Stimulated activated CD8-positive, alpha-beta memory T cell treated with anti-CD3 and anti-CD28 coated beads, Interleukin-15, amount 100 ng/mL, for 4 hours (primary cell): ENCODE measurements around the gene PARD3.

Experiments
- DNase-seq, 2 donors: peaks; one replicate each; pipeline ENCODE4 v3.0.0-alpha.2; 2020; ENCODE audit warnings: low read depth in 2 of 2

The PARD3 gene

DNA sequence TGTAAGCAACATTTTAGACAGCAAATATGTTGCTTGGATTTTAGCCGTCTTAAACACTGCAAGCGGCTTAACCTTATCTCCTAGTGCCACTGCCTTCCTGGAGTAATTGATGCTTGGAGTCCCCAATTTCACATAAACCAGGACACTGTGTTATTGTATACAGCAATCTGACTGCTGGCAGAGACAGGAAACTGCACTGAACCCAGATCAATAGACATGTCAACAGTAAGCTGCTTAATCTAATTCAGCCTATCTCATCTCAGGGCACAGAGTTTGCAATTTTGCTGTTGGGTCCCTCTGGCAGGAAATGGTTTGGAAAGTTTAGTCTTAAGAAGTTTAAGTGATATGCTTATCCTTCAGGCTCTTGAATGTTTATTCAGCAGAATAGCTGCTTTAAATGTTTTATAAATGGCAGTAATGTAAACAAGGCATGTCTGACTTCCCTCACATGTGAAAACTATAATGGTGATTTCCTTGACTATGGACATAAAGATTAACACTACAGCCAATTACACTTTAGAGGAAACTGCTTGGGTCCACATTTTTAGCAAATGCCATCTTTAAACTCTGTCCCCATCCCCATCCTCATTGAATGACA lies 598.6 kb downstream of the PARD3 start:
- DNase-seq = no peak

DNA sequence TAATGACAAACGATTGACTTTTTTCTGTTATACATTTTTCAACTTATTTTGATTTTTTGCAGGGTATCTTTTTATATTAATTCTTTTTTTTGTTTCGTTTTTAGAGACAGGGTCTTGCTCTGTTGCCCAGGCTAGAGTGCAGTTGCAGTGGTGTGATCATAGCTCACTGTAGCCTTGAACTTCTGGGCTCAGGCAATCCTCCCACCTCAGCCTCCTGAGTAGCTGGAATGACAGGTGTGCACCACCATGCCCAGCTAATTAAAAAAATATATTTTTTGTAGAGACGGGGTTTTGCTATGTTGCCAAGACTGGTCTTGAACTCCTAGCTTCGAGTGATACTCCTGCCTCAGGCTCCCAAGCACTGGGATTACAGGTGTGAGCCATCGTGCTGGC lies 601.3 kb downstream of the PARD3 start:
- DNase-seq = no peak

DNA sequence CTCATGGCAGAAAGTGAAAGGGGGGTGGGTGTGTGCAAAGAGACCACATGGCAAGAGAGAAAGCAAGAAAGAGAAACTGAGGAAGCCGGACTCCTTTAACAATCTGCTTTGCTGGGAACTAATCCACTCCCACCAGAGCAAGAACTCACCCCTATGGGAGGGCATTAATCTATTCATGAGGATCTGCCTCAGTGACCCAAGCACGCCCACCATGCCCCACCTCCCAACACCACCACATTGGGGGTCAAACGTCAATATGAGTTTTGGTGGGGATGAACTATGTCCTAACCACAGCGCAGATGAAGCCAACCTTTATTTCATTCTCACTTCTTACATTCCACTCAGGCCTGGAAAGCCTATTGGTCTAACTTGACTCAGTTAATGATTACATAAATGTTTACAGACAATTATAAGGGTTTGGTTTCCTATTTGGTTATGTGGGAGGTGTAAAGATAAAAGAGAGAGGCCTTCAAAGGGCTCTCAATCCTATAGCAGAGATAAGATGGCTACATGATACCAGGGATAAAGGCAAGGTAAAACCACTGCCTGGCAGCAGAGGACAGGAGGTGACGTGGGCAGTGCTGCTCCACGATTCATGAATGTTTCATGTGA lies 601.8 kb downstream of the PARD3 start:
- no peak for DNase-seq

DNA sequence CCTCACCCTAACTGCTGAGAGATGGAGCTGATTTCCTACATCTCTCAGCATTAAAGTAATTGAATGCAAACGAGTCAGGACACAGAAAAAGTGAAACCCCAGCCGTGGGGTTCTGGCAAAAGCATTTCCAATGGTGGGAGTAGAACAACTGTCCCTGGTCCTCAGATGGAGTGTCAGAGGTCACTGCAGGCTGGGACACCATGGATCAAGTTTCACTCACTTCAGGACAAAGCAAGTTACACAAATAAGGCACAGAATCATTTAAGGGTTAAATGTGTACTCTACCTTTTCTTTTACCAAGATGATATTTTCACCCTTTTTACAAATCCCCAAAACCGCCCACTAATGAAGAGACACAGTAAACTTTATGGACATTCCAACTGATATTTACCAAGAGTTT lies 607.8 kb downstream of the PARD3 start:
- DNase-seq = no peak

DNA sequence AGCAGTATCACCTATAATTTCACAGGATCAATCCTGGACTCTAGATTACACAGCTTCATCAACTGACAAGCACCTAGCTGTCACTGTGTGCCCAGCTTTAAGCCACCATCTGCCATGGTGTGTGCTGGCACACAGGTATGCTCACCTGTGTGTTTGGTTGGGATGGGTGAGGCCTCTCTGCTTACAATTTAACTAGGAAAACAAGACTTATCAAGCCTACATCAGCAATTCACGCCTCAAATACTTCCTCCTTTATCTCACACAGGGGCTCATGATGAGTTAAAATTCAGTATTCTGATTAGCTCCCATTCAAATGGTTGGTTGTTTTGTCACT lies 608.2 kb downstream of the PARD3 start:
- DNase-seq = no peak

DNA sequence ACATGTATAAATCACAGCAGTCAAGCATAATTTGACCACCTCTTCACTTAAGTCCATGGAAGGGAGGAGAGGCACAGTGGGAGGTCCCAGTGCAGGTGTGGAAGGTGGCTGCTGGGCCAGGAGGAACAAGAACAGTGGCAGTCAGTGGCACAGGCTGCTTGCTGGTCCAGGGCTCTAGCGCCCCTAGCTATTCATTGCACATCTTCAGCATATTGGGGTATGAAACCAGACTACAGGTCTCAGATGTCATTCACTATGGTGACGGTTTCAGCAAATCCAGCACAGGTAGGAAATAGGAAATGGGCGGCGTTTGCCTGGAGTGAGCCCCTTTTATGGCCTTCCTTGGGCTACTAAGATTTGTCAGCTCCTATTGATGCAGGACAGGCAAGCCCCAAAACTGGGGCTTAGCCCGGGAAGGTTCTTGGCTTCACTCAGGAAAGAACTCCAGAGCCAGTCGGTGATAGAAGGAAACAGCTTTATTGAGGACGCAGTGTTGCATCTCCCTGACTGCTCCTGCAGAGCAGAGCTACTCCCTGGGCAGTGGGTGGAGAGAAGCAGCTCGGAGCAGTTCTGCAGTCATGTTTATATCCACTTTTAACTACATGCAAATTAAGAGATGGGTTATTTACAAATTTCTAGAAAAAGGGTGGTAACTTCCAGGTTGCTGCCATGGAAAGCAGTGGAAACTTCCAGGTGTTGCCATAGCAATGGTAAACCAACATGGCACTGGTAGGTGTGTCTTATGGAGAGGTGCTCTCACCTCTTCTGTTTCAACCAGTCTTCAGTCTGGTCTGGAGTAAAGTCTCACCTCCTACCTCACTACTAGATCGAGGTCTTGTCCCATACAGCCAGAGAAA lies 608.8 kb downstream of the PARD3 start:
- DNase-seq = no peak

DNA sequence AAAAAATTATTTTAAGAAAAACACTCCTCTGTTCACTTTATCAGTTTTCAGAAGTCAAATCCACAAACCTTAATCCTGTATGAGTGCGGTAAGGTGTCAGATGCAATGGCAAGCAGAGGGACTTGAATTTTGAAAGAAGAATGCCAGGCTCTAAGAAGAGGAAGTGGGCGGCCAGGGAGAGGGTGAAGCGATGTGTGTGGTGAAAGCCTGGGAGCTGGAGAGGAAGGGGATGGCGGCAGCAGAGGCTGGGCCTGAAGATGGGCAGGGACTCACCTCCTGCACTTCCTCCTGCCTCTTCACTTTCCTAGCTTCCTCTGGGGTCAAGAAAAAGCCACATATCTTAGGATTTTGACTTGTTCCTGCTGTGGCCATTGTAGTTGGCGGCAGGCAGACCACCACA lies 609.6 kb downstream of the PARD3 start:
- no peak for DNase-seq

DNA sequence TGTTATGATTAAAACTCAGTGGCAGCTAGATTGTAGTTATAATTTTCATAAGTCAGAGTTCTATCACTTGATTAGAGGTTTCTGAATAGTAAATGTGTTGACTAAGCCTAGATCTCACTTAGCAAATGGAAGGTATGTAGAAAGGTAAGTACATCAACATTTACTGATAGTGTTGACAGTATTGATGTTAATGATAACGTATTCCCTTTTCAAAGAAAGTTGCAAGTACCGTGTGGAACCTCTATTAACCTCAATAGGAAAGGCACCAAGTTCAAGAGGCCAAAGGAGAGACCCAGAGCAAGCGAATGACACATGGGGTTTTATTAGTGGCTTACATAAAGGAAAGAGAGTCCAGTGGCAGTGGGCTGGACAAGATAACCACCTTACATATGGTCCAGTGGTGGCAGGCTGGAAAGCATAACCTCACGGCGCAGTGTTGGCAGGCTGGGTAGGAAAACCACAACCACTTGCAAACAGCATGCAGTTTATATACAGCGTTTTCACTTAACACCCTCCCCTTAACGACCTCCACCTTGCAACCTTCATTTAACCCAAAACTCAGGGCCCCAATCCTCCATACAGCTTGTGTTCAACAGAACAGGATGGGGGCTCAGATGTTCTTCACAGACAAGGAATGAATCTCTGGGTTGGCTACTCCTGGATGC lies 611.0 kb downstream of the PARD3 start:
- no peak for DNase-seq

DNA sequence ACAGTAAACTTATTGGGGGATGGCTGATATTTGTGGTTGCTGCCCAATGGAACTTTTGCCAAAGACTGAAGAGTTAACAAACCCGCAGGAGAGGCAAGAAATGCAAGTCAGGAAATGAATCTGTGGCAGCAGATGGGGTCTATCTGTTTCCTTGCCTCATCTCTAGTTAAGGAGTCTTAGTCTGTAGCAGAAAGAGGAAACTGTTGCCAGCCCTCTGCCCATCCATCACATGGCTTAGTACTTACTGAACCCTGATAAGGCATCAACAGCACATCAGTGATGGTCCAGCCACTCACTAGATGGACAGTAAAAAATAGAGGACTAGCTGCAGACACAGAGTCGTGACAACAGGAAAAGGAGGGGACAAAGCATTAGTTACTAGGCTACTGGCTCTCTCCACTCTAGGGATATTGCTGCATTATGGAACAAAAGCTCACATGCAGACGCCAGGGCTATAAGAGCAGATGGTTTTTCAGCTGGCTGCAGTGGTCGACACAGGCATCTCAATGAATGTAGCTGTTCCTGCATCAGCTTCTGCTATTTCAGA lies 614.7 kb downstream of the PARD3 start:
- no peak for DNase-seq

DNA sequence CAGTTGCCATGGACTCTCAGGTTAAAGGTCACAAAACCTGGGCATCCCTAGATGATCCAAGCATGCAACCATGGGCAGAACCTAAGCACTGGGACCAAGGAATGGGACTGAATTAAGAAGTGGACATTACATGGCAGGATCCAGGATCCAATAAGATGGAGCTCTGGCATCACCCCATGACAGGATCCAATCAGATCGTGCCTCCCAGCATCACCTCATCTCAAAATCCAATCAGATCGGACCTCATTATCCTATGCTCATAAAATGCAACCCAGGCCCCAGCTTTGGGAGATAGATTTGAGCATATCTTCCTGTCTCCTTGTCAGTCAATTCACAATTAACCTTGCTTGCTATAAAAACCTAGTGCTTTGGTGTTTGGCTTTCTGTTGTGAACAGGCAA lies 616.1 kb downstream of the PARD3 start:
- no peak for DNase-seq

DNA sequence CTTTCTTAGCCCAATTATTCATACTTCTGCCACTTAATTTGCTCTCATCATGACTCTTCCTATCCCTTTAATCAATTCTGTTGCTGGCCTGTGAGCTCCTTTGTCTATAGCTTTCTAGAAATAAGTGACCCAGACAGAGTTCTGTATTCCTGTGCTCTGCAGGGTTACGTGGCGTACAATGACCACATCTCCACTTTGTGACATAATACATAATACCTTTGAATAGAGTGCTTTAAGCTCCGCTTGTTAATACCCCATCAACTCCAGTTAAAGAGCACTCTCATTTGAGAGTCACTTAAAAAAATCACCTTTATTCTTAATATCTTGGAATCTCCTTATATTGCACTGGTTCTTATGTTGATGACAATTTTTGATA lies 619.0 kb downstream of the PARD3 start:
- DNase-seq = no peak

DNA sequence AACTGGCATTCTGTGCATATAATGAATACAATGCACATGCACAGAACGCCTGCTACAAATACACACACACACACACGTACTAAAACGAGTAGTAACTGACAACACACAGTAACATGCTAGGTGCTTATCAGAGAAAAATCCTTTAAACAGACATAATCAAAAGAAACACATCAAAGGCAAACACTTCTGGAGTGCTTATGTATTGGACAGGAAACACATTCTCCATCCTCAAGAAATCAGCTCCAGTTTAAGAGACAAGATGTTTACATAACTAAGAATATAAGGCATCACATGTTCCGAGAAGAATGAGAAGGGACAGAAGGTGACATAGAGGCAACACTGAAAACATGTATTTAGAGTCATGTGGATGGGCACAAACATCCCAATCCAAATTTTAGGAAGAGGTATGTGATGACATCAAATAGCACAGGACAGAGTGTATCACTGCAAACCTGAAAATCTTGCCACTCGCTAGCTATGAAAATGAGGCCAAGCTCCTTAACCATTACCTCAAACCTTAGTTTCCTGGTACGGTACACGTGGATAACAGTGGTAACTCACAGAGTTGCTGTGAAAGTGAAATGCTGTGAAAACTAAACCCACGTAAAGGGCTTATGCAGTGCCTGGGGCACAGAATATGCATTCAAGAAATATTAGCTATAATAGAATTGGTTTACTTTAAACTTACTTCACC lies 619.6 kb downstream of the PARD3 start:
- DNase-seq = no peak

DNA sequence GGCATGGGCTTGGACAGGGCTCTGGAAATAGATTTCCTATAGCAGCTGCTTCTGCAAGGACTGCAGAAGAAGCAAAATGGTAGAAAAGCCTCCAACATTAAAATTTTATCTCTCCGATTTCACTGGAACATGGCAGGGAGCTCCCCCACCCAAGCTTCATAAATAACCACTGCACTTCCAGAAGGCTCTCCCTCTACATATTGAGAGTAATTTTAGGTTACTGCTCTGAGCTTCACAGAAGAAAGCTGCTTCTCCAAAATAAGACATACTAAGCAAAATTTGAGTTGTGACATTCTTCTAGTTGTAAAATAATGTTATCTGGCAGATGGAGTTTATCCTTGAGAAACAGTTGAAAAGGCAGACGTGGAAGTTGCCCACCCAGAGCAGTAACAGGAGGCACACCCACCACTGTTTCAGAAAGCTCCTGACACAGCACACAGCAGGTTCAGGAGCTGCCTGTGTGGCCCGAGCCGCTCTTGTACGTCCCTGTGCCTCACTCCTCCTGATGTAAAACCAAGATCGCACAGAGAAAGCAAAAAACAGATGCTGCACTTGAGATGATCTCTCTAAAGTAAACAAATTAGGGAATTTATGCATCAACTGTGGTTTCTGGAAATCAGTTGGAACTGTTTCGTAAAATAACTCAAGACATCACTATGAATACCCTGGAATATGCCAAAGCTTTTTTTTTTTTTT lies 621.0 kb downstream of the PARD3 start:
- no peak for DNase-seq

DNA sequence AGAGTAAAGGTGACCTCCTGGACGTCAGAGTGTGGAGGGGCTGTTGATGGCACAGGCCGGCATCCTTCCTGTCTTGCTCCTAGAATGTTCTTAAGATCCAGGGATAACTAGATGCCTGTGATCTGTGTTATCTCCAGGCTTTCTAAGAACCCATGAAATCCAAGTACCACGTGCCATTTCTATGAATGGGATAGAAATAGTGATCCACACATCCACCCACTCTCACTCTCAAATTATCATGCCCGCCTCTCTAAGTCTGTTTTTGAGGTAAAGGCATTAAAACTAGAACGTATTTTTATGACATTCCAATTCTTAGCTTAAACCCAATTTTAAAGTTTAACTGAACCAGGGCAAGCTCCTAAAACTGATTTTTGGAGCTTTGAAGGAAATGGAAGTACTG lies 622.5 kb downstream of the PARD3 start:
- no peak for DNase-seq

DNA sequence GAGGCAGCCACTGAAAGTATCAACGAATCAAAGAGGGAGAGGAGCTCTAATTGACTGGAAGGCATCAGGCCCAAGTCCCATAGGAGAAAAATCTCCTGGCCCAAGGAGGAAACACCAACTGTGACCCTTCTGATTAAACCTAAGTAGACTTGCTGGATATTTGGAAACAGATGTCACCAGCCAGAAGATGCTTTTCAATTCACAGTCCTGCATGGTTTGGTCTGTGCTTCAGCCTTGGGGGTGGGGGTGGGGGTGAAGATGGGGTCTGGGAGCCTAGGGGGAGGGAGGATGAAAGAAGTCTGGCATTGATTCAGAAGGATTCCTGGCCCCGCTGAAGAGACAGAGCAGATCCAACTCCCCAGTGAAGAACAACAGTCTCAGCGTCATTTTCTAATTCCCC lies 623.7 kb downstream of the PARD3 start:
- DNase-seq = no peak

DNA sequence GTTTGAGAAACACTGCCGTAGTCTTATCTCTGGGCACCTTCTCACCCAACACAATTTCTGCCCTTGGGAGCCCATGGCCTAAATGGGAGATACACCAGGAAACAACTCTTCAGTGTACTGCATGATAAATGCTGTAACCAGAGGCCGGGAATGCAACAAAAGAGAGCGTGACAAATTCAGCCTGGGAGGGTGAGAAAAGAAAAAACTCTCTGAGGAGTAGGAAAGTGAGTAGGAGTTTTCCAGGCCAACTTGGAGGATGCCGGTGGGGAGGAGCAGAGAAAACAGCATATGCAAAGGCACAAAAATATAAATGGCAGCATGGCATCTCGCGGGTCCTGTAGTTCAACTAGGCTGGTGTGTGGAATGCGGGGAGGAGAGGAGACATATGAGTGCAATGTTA lies 624.5 kb downstream of the PARD3 start:
- DNase-seq = no peak

DNA sequence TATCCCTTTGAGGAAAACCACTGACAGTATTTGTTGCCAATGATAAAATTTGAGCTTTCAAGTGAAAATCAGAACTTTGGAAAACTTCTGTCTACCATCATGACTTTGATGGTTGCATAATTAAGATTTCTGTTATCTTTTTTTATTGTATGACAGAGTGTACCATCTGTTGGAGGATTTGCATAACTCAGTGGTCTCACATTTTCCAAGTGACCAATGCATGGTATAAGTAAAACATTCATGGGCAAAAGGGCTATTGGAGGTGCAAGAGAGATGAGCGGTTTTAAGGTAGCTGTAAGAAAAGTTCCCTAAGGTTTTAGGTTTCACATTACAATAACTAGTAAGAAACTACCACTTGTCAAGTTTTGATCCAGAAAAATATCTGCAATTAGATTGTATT lies 625.3 kb downstream of the PARD3 start:
- DNase-seq = no peak

DNA sequence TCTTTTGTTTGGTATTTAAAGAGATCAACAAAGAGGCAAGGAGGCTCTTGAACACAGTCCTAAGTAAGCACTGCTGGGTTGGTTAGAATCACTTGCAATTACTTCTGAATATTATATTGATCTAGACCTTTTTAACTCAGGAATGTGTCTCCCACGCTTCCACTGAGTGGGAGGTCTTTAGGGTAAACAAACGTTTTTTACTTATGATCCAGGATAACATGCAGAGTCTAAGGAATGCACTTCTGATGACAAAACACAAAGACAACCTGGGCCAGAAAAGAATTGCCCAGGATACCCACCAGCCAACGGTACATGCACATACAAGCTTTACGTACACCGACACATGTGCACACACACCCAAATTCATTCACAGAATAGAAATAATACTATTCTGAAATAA lies 626.9 kb downstream of the PARD3 start:
- no peak for DNase-seq

DNA sequence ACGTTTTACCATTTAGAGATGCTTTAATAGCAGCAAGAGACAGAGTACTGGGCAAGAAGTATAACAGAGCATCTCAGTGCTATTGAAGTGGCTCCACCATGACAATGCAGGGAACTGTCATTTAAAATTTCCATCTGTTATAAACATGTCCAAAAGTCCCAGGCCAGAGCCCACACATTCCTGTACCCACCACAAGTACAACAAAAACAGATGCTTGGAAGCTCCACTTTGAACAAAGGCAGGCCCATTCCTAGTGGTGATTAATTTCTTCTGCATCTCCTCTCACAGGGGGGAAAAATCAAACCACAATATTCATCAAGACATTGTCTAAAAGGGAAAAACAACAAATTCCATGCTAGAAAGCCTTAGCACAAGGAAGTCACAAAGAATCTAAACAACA lies 627.9 kb downstream of the PARD3 start:
- DNase-seq = no peak

DNA sequence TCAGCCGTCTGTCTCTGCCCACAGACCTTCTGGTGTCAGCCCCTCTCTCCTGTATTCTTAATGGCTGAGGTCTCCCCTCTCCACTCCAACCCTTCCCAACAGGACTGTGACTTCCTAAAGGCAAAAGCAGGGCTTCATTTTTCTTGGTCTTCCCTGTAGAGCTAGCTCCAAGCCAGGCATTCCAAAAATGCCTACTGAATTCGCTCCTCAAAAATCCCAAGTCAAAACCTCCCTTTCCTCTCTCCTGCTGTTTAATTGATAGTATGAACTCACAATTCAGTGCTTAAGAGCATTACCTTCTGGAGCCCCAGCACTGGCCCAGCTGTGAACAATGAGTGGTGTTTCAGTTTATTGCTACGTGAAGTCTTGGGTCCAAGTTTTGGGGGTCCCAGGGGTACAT lies 628.4 kb downstream of the PARD3 start:
- no peak for DNase-seq

DNA sequence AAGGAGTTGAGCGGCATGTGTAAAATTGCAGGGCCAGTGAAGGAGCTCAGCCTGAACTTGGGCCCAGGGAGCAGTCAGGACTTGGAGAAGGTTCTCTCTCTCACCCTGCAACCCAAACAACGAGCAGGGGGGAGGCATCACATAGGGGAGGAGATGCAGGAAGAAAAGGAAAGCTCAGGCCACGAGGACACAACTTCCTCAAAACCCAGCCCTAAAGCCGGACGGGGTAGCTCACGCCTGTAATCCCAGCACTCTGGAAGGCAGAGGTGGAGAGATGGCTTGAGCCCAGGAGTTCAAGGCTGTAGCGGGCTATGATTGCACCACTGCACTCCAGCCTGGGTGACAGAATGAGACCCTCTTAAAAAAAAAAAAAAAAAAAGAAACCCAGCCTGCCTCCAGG lies 629.1 kb downstream of the PARD3 start:
- no peak for DNase-seq
